Gastrocnemius medialis (tissue), 4 donors: ENCODE measurements around the gene PALLD. TPM values are rescaled to one million over a fixed set of nuclear protein-coding genes. Genes with fewer than 3 reads are reported as not detected.

Experiments used
- ATAC-seq, 2 donors: fragments of 150-250 bp; one replicate each; pipeline ENCODE4 v1.9.1; 2016
- DNase-seq, 2 donors: peaks; one replicate each; pipeline ENCODE4 v3.0.0-alpha.2; 2019
- H3K27ac ChIP-seq, 4 donors: fragments of 200-600 bp; sonication (generic); 1 replicate in 1 of 4; 2 replicates in 3 of 4; pipeline ENCODE4 v1.5.1; 2016 to 2018; ENCODE audit warnings: mild to moderate bottlenecking in 2 of 4, moderate library complexity in 1 of 4
- H3K27me3 ChIP-seq, 3 donors: fragments of 200-600 bp; sonication (generic) in 2 of 3; 1 replicate in 1 of 3; 2 replicates in 2 of 3; pipeline versions ENCODE4 v1.5.1 to v1.6.0; 2016 to 2019; ENCODE audit warnings: mild to moderate bottlenecking in 1 of 3, moderate library complexity in 1 of 3
- H3K36me3 ChIP-seq, 2 donors: fragments of 200-600 bp; sonication (generic) in 1 of 2; one replicate each; pipeline ENCODE4 v1.5.1; 2017 to 2018
- H3K4me1 ChIP-seq, 2 donors: fragments of 200-600 bp; sonication (generic) in 1 of 2; one replicate each; pipeline ENCODE4 v1.5.1; 2016 to 2017; ENCODE audit warnings: mild to moderate bottlenecking in 2 of 2
- H3K4me3 ChIP-seq, 4 donors: fragments of 200-600 bp; sonication (generic) in 3 of 4; 1 replicate in 1 of 4; 2 replicates in 3 of 4; pipeline ENCODE4 v1.5.1; 2016 to 2019; ENCODE audit warnings: mild to moderate bottlenecking in 2 of 4
- H3K9me3 ChIP-seq, 3 donors: fragments of 200-600 bp; sonication (generic) in 2 of 3; 1 replicate in 1 of 3; 2 replicates in 2 of 3; pipeline ENCODE4 v1.5.1; 2016 to 2019
- CTCF ChIP-seq, 5 experiments: fragments of 450-650 bp in 3 of 5; fragments of 200-600 bp in 2 of 5; sonication (generic) in 2 of 5; IDR thresholded peaks in 4 of 5; conservative IDR thresholded peaks in 1 of 5; 1 replicate in 4 of 5; 2 replicates in 1 of 5; pipeline ENCODE4 v1.5.1; 2016 to 2019; ENCODE audit warnings: antibody characterized with exemption in 5 of 5, mild to moderate bottlenecking in 3 of 5, moderate library complexity in 3 of 5
- POLR2A ChIP-seq, 2 donors: fragments of 450-650 bp; IDR thresholded peaks; one replicate each; pipeline ENCODE4 v1.6.1; 2017; ENCODE audit warnings: antibody characterized with exemption in 2 of 2, mild to moderate bottlenecking in 2 of 2, moderate library complexity in 2 of 2
- in situ Hi-C, 4 donors: fragments of 200-750 bp; cut with MboI; loops; one replicate each; pipeline versions ENCODE4 v1.15.0 to v1.8.0; 2017; ENCODE audit warnings: low sequenced_read_pairs in 4 of 4
- intact Hi-C: fragments of 100-400 bp; cut with DNase I; formaldehyde crosslinking; loops from one replicate; pipeline ENCODE4 v1.15.1; 2023; ENCODE audit warnings: low total_unique reads
- total RNA-seq, 4 donors: library from RNA; depleted of rRNA; stranded (reverse); fragments of >200 nt; gene quantifications; one replicate each; pipeline versions ENCODE4 v1.1.0 to v1.2.3, GENCODE V29; 2016

The PALLD gene
- total RNA-seq, 4 donors from 2014 or later: 165 to 439 (median 319) TPM

DNA sequence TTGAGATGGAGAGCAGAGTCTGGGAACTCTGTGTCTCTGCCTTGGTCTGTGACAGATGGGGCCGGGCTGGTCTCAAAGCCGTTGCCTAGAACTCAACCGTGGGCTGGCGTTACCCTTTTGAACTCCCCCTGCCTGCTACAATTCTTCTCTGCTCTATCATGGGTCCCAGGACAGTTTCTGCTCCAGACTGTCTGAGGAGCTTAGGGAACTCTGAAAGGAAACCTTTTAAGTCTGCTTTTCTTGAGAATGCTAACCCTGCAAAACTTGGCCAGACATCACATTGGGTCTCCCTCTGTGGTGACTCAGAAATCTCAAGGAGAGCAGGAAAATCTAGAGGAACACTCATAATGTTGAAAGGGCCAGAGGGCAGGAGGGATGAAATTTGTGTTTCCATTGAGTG is 272.6 kb downstream of the PALLD start:
- TF ChIP-seq POLR2A (IDR thresholded peaks at IDR 0.05): no peak
- TF ChIP-seq CTCF (IDR thresholded peaks at IDR 0.05 in 4 of 5, conservative IDR thresholded peaks at IDR 0.05 in 1 of 5): no peak
- no peaks in the 10 kb centered on the region for H3K36me3 ChIP-seq
- ATAC-seq (no peak), DNase-seq (no peak)
- no peak overlapping the region for H3K4me3 ChIP-seq
- peak overlapping the region in 1 of 4 donors; percentile 11 for H3K27ac ChIP-seq
- intact Hi-C loops (no loop called here), in situ Hi-C loops (no loop called here)
- H3K9me3 ChIP-seq: no peaks in the 10 kb centered on the region
- H3K27me3 ChIP-seq: no peaks in the 10 kb centered on the region
- H3K4me1 ChIP-seq: peaks cover 3 to 13% of the 10 kb centered on the region in 2 donors

DNA sequence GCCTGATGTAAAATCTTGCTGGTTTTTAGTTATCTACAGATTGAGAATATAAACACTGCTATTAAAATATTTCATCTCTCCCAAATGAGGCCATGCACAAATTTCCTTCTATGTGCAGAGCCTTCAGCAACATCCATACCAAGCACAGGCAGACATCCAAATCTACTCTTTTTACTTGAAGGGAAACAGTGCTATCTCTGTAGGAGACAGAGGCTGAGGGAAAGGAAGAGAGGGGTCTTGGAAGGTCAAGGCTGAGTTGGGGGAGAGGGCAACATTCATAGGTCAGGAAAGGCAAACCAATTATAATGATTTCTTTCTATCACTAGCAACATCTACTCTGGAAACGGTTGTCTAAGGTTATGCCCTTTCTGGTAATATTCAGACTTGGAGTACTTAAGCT is 273.0 kb downstream of the PALLD start:
- DNase-seq: no peak
- no peak overlapping the region for H3K4me3 ChIP-seq
- ATAC-seq: no peak
- peak overlapping the region in 1 of 4 donors; percentile 2 for H3K27ac ChIP-seq
- intact Hi-C loops (no loop called here), in situ Hi-C loops (no loop called here)
- H3K4me1 ChIP-seq: peaks cover 3 to 13% of the 10 kb centered on the region in 2 donors
- TF ChIP-seq POLR2A (IDR thresholded peaks at IDR 0.05): no peak
- no peak for TF ChIP-seq CTCF (IDR thresholded peaks at IDR 0.05 in 4 of 5, conservative IDR thresholded peaks at IDR 0.05 in 1 of 5)
- no peaks in the 10 kb centered on the region for H3K36me3 ChIP-seq
- no peaks in the 10 kb centered on the region for H3K27me3 ChIP-seq
- H3K9me3 ChIP-seq: no peaks in the 10 kb centered on the region

DNA sequence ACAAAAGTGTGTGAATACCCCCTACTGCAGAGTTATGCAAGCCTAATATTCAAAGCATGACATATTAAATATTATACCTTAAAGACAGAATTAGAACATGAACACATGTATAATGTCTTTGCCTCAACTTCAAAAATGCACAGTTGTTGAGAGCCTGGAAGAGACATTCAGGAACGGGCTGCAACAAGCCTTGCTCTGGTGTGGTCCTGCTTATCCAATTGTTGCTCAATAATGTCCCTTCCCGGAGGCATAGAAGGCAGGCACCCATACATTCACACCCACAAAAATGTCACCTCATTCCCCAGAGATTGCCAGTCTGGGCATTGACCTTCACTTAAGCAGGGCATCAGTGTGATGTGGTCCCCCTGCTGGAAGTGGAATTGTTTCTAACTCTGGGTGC is 274.4 kb downstream of the PALLD start:
- no peaks in the 10 kb centered on the region for H3K36me3 ChIP-seq
- DNase-seq (no peak), ATAC-seq (no peak)
- TF ChIP-seq POLR2A (IDR thresholded peaks at IDR 0.05) (no peak), CTCF (IDR thresholded peaks at IDR 0.05 in 4 of 5, conservative IDR thresholded peaks at IDR 0.05 in 1 of 5) (no peak)
- in situ Hi-C loops: no loop called here
- H3K27ac ChIP-seq: no peak overlapping the region
- intact Hi-C loops: no loop called here
- peaks cover 0 to 6% (median under 1%) of the 10 kb centered on the region in 3 donors for H3K9me3 ChIP-seq
- no peak overlapping the region for H3K4me3 ChIP-seq
- peaks cover 2% of the 10 kb centered on the region in 2 donors for H3K4me1 ChIP-seq
- no peaks in the 10 kb centered on the region for H3K27me3 ChIP-seq

GRCh38 chr4:168773388-168774195 is 276.7 kb downstream of the PALLD start:
- in situ Hi-C loops: no loop called here
- ATAC-seq: no peak

More at GRCh38 chr4:168773388-168774195, 276.7 kb downstream of the PALLD start:
- Histone ChIP-seq H3K27ac (no peak overlapping the region), H3K27me3 (no peaks in the 10 kb centered on the region), H3K9me3 (peaks cover 0 to 6% (median 2%) of the 10 kb centered on the region in 3 donors), H3K4me1 (no peaks in the 10 kb centered on the region), H3K4me3 (no peak overlapping the region), H3K36me3 (no peaks in the 10 kb centered on the region)
- TF ChIP-seq CTCF (IDR thresholded peaks at IDR 0.05 in 4 of 5, conservative IDR thresholded peaks at IDR 0.05 in 1 of 5) (no peak), POLR2A (IDR thresholded peaks at IDR 0.05) (no peak)
- DNase-seq: no peak
- intact Hi-C loops: no loop called here
